ENCODE results near the gene TFDP3.

GRCh38 chrX:133207751-133208150, 10.4 kb downstream of the TFDP3 start:
- no peak for TF ChIP-seq TAF1 (IDR thresholded peaks at IDR 0.05; ENCODE audit: low read depth)
- TF ChIP-seq CTCF (IDR thresholded peaks at IDR 0.05; ENCODE audit: poor library complexity, severe bottlenecking): no peak
- no peak for TF ChIP-seq SMC3 (conservative IDR thresholded peaks at IDR 0.05; ENCODE audit: poor library complexity)

Data from neural cell (in vitro differentiated cells).